ENCODE data around the gene TMEM221.

Gene TMEM221

DNA sequence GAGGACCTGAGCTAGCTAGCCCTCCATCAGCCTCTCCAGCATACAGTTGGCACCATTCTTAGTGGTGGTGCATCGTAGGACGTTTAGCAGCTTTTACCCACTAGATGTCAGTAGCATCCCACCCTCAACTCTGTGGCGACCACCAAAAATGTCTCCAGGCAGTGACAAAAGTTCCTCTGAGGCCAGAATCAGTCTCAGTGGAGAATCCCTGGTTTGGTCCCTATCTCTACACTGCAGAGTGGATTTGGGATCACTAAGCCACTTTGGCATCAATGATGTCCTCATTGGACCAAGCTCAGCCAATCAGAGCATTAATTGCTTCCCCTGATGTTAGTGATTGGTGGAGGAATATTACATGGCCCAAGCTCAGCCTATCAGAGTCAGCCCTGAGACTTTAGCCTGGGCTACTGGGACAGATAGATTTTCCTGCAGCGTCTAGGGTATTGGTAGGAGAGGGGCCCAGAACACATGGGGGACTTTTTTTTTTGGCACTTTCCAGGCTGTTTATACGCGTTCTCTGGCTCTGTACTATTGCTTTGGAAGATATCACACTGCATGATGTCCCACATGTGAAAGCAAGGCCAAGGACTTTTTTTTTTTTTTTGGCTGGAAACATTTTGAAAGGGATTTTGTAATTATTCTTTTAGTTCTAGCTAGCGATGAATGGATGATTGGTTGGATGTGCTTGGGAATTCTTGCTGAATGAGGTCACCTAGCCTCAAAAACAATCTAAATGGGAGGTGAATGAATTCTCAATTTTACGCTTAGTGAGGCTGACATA, 7.0 kb downstream of the TMEM221 start:
- peak; percentile 36 to 48 (median 39) for DNase-seq

DNA sequence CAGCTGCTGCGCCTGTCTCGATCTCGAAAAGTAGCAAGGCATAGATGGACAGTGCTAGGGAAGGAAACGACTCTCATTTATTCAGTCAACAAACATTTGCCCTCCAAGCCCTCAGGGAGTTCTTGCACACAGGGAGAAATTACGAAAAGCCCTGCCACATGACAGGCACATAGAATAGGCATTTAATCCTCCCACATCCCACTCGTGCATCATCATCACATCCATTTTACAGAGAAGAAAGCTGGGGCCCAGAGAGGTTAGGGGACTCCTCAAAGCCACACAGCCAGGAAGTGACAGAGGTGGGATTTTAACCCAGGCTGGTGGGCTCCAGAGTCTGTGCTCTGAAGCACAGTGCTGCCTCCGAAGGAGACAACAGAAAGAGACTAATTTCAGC, 11.6 kb downstream of the TMEM221 start:
- DNase-seq, result no peak

- no peak for DNase-seq
Observed at GRCh38 chr19:17436094-17436873, 12.2 kb downstream of the TMEM221 start.

GRCh38 chr19:17435218-17435617, 13.2 kb downstream of the TMEM221 start:
- DNase-seq, result no peak

GRCh38 chr19:17431417-17431816, 17.1 kb downstream of the TMEM221 start:
- no peak for DNase-seq

DNA sequence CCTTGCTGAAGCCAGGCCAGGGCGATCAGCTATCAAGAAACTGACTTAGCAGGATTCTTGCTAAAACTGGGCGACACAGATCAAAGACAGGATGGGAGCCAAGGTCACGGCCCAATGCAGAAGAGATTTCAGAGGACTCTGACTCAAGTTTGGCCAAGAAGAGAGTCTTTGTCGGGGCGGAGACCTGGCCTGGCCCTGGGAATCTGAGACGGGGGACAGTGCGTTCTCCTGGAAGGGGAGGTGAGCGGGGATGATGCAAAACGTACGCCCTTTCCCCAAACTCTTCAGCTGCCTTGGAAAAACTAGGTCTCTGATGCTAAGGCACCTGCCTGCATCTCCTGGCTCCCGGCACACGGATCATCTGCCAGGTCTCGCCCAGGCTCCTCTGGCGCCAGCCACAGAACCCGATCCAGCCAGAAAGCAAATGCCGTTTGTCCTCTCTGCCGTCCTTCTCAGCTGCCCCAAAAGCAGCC, 18.8 kb downstream of the TMEM221 start:
- no peak for DNase-seq

DNA sequence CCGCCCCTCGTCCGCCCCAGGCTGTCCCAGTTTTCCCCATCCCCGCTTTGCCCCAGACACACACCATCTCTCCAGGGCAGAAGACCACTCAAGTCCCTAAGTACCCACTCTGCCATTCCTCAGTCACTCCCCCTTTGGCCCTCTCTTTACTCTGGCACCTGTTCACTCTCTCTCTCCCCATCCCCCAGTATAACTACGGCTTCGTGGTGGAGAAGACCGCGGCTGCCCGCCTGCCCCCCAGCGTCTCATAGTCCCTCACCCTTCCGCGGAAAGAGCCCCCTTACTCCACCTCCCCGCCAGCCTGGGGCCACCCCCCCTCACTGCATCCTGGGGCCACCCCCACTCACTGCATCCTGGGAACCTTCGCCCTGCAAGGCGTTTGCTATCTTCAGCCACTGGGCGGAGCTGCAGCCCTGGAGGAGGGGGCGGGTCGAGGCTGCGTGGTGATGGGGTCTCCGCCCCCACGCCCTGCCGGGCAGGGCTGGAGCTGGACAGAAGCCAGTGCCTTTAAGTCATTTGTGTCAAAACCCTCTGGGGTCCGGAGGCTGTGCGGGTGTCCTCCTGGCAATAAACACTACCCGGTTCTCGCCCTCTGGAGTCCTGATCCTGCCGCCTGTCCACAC, 23.6 kb downstream of the TMEM221 start:
- DNase-seq, result peak; percentile 35 to 67 (median 41)

DNA sequence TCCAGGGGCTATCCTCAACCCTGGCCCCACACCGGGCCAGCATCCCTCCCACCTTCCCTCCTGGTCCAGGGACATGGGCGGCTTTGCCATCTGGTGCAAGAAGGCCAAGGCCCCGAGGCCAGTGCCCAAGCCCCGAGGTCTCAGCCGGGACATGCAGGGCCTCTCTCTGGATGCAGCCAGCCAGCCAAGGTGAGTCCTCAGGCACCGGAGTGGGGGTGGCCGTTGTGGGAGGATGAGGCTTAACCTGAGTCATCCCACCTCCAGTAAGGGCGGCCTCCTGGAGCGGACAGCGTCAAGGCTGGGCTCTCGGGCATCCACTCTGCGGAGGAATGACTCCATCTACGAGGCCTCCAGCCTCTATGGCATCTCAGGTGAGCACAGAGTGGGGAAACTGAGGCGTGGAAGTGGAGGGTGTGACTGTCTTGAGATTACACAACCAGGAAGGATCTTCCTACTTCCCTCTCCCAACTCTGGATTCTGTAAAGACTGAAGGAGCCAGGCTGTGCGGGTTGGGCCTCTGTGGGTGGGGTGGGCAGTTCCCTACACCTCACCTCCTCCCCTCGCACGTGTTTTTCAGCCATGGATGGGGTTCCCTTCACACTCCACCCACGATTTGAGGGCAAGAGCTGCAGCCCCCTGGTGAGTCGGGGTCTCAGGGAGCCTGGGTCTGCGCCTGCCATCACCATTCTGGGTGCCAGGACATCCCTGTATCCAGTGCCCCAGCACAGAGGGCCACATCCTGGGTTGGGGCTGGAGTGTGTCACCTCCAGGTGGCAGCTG, 24.8 kb downstream of the TMEM221 start:
- no peak for DNase-seq

DNA sequence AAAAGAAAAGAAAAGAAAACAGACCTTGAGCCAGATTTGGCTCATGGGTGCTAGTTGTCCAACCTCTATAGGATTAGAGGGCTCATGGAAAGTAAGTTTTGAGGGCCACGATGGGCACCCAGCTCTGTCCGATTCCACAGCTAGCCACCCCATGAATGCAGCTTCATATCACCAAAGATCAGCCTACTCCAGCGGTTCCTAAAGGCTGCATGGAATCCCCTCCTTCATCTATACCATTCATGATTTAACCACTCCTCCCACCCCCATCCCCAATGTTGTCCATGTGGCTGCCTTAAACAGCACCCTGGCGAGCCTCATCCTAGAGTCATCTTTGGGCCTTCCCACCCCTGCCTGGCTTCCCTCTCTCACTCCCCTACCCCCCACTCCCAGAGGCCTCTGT, 26.5 kb downstream of the TMEM221 start:
- no peak for DNase-seq

DNA sequence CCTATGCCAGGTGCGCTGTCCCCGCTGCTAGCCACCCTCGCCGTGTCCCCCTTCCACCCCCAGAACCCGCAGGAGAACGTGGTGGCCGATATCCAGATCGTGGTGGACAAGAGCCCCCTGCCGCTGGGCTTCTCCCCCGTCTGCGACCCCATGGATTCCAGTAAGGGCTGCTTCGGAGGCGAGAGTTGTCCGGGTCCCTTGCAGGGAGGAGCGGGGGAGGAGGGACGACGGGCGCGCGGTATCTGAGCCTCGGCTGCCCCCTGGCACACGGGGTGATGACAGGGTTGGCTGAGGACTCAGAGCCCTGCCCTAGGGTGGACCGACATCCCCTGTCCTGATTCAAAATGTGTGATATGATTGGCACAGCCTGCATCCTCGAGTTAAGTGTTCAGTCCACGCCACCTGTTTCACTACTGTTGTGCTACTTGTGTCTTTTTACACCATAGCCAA, 28.0 kb downstream of the TMEM221 start:
- peak; percentile 39 to 69 (median 52) for DNase-seq

DNA sequence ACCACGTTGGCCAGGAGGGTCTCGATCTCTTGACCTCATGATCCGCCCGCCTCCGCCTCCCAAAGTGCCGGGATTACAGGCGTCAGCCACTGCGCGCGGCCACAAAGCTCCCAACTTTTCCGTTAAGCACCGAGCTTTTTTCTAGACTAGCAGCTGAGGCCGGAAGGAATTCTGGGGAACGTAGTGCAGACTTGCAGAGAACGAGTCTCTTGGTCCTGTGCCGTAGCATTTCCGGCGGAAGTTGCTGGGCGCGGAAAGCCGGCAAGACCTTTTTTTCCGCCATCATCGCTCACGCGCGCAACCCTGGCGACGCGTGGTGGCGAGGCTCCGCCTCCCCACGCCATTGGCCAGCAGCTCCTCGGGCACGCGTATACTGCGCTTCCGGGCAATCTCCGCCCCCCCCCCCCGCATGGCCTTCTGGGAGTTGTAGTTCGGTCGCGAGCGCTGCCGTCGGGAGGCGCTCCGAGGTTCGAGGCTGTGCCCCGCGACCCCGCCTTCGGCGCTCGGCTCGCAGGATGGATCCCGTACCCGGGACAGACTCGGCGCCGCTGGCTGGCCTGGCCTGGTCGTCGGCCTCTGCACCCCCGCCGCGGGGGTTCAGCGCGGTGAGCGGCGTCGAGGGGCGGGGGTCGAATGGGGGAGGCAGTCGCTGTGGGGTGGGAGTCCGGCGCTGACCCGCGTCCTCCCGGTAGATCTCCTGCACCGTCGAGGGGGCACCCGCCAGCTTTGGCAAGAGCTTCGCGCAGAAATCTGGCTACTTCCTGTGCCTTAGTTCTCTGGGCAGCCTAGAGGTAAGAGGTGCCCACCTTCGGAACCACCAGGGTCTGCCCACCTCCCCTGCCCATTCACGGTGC, 28.6 kb downstream of the TMEM221 start, which contains the start of gene MVB12A:
TSS of gene MVB12A (plus strand) at position 427 of the 854 bp plus-strand sequence. CDS start at position 516, 89 bp downstream.
- peak; percentile 99 for DNase-seq

GRCh38 chr19:17419154-17419620, 29.3 kb downstream of the TMEM221 start:
- no peak for DNase-seq

- DNase-seq, result no peak
Observed at GRCh38 chr19:17418710-17419109, 29.8 kb downstream of the TMEM221 start.

DNA sequence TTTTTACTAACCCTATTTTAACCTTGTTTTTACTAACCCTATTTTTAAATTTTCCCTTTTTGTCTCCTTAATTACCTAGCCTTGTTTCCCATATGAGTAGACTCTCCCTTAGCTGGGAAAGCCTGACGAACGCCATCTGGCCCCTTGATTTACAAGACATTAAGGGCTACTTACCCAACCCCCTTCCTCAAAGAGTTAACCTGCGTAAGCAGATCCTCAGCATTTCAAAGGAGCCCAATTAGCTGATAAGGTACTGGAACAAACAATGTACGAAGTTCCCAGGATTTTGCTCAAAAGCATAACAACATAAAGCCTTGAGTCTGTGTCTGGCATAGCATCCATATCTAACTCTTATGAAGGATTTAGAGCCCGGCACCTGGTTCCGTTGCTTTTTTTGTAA, 33.3 kb downstream of the TMEM221 start:
- no peak for DNase-seq

- no peak for DNase-seq
Observed at GRCh38 chr19:17414097-17414496, 34.4 kb downstream of the TMEM221 start.

DNA sequence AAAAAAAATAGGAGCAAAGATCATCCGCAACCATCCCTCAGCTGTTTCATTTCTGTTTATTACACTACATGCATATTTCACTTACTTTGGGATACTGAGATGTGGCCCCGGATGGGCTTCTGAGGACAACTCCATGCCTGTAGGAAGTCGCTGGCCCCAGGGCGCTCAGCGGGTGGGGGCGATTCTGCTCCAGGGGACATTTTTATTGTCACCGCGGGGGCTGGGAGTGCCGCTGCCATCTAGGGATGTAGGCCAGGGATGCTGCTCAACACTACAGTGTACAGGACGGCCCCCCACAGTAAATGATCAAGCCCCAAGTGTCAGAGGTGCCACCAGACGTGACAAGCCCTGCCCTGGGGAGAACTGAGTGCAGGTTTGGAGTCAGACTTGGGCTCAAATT, 36.7 kb downstream of the TMEM221 start:
- DNase-seq, result no peak

DNA sequence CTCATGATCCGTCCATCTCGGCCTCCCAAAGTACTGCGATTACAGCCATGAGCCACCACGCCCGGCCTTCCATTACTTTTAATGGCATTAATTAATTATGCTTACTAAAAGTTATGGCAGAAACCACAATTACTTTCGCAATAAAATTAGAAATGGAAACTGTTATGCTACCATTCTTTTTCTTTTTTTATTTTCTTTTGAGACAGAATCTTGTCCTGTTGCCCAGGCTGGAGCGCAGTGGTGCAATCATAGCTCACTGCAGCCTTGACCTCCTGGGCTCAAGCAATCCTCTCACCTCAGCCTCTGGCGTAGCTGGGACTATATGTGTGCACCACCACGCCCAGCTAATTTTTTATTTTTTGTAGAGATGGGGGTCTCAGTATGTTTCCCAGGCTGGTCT, 38.5 kb downstream of the TMEM221 start:
- DNase-seq, result no peak

DNA sequence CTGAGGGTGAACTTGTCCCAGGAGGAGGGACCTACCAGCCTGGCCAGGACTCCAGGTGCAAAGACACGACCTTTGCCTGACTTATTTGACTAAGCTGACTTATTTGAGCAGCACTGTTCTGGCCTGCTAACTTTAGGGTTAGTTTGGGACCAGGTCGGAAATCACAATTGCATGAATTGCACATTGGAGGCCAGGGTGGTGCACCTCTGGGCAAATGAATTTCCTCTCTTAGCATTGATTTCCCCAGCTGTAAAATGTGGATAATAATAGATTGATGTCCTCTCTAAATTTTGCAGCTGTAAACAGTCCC, 41.6 kb downstream of the TMEM221 start:
- no peak for DNase-seq

DNA sequence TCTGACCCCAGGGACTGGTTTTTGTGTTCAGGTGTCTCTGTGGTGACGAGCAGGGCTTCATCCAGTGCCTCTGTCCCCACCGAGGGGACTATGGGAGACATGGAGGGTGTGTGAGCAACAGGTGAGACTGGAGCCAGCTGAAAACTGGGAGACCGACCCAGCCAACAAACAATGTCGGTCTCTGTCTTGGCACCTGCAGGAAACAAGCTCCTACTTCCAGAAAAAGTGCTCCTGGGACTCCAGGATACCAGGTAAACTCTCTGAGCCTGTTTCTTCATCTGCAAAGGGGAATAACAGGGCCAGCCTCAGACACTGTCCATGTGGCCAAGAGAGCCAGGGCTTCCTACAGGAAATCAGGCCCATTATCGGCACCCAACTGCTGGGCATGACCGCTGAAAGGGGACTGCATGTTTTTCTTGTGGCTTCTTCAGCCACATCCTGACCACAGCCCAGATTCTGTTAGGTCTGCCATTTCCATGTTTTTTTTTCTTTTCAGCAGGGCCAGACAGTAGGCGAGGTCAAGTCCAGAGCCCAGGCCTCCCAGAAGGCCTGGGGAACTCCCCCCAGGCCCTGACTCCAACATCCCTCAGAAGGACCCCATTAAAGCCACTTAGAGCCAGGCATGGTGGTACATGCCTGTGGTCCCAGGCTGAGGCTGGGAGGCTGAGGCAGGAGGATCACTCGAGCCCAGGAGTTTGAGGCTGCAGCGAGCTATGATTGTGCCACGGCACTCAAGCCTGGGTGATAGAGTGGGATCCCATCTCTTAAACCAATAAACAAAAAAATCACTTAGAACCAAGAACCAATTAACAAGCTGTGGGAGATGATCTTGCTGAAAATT, 42.2 kb downstream of the TMEM221 start:
- peak in 2 of 3 donors; percentile 35 to 53 for DNase-seq

DNA sequence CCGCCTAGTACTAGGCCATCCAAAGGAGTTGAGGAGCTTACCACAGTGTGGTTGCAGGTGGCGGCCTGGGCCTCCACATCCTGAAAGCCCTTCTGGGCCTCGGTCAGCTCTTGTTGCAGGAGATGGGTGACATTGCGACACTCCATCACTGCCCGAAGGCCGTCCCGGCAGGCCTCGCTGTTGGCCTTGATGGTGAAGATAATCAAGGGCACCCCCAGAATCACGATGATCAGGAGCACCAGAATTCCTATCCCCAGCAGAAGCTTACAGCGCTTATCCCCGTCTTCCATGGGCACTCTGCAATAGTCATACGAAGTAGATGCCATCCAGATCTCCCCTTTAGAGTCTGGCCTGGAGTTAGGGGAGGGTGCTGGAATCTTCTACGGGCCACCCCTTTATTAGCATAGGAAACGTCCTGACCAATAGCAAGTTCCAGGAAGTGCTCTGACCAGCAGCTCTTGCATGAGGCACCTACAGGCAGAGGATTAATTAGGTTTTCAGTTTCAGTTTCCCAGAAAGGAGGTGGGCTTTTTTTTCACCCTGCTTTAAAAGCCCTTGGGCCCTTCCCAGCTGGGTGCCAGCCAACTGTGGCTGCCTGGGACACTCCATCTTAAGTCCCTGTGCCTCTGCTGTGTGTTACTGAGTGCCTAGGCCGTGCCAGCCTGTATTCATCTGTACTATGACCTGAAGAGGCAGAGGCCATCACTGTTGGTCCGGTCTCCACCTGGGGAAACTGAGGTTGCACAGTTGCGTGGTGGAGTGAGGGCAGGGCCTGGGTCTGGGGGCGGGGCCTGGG, 43.0 kb downstream of the TMEM221 start, which contains the start of gene BST2:
TSS of gene BST2 (minus strand) at position 381 of the 796 bp plus-strand sequence. CDS start at position 326, 55 bp downstream.
- DNase-seq, result peak; percentile 91 to 98 (median 94)
